Measurements from ENCODE around the gene ABCG1. TPM values are rescaled to one million over a fixed set of nuclear protein-coding genes. Genes with fewer than 3 reads are reported as not detected.

ABCG1 gene
- total RNA-seq, 4 donors from 2014 or later: 33.0 to 68.5 (median 40.8) TPM

DNA sequence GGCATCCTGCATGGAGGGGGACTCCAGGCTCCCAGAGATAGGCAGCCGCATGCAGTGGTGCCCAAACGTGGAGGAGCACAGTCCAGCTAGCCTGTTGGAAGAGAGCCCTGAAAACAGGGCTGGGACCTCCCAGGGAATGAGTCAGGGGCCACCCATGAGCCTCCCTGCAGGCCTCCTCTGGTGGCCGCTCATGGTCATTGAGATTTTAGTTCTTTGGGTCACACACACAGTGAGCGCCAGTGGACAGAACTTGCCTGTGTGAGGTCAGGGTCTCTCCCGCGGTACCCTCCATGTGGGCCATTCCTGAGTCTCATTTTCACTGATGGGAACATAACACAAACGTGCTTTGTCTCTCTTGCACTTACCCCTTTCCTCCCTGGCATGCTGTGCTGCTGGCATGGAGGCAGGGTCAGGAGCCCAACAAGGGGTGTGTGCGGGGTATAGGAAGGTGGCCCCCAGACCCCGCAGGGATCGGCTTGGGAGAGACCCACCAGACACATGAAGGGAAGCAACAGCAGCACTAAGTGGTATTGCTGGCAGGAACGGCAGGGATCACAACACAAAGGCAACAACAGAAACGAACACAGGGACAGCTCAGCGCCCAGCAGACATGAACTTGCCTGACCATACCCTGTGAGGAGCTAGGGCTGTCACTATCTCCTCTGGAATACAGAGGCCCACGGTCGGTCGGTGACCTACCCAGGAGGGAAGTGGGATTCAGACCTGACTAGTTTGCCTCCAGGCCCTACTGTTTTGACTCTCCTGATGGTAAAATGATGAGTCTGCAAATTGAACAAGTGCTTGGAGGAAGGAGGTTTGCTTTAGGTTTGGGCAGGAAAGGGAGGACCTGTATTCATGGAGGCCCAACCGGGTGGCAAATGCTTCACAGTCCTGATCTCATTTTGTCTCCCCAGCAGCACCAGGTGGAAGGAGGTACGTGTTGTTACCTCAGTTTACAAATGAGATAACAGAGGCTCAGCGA is 31.8 kb downstream of the ABCG1 start:
- Histone ChIP-seq H3K27ac (no peak overlapping the region), H3K9me3 (no peaks in the 10 kb centered on the region), H3K36me3 (no peaks in the 10 kb centered on the region), H3K4me3 (no peak overlapping the region), H3K4me1 (peaks cover 0 to 11% (median 4%) of the 10 kb centered on the region in 4 donors), H3K27me3 (no peaks in the 10 kb centered on the region)
- DNase-seq: no peak
- no peak for TF ChIP-seq POLR2A (IDR thresholded peaks at IDR 0.05)
- TF ChIP-seq, protein P1, sequence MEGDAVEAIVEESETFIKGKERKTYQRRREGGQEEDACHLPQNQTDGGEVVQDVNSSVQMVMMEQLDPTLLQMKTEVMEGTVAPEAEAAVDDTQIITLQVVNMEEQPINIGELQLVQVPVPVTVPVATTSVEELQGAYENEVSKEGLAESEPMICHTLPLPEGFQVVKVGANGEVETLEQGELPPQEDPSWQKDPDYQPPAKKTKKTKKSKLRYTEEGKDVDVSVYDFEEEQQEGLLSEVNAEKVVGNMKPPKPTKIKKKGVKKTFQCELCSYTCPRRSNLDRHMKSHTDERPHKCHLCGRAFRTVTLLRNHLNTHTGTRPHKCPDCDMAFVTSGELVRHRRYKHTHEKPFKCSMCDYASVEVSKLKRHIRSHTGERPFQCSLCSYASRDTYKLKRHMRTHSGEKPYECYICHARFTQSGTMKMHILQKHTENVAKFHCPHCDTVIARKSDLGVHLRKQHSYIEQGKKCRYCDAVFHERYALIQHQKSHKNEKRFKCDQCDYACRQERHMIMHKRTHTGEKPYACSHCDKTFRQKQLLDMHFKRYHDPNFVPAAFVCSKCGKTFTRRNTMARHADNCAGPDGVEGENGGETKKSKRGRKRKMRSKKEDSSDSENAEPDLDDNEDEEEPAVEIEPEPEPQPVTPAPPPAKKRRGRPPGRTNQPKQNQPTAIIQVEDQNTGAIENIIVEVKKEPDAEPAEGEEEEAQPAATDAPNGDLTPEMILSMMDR (IDR thresholded peaks at IDR 0.05): no peak

- Histone ChIP-seq H3K4me1 (peaks cover 0 to 11% (median 4%) of the 10 kb centered on the region in 4 donors), H3K4me3 (no peak overlapping the region), H3K27me3 (no peaks in the 10 kb centered on the region), H3K9me3 (no peaks in the 10 kb centered on the region), H3K36me3 (no peaks in the 10 kb centered on the region), H3K27ac (no peak overlapping the region)
- DNase-seq: no peak
- TF ChIP-seq POLR2A (IDR thresholded peaks at IDR 0.05): no peak
- TF ChIP-seq, protein P1 (IDR thresholded peaks at IDR 0.05): no peak
These were observed 32.8 kb downstream of the ABCG1 start for GRCh38 chr21:42251654-42252324.

GRCh38 chr21:42252325-42252654 is 33.4 kb downstream of the ABCG1 start:
- TF ChIP-seq POLR2A (IDR thresholded peaks at IDR 0.05): no peak
- TF ChIP-seq, protein P1 (IDR thresholded peaks at IDR 0.05): no peak
- Histone ChIP-seq H3K27ac (no peak overlapping the region), H3K4me1 (peaks cover 0 to 11% (median 4%) of the 10 kb centered on the region in 4 donors), H3K27me3 (no peaks in the 10 kb centered on the region), H3K36me3 (no peaks in the 10 kb centered on the region), H3K4me3 (no peak overlapping the region), H3K9me3 (no peaks in the 10 kb centered on the region)
- DNase-seq: no peak

DNA sequence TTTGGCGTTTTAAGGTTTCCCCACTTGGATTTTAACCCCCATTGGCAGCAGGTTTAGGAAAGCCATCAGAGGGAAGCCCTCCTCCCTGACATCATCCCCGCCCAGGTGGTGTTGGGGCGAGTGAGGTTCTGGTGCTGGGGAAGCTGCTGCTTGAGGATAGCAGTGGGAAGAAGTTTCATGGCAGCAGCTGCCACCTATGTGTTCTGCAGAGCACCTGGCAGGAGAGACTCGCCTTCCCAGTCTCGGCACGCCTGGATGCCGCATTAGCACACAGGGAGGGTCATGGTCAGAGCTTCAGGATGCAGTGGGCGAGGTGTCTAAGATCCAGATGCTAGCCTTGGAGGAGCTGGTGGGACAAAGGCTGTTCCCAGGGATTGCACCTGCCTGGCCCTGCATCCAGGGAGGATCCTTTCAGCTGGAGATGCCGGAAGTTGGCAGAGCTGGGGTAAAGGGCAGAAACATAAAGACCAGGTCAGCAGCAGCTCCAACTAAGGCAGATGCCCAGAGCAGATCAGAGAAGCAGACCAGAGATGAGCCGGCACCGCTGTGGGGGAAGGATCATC is 33.9 kb downstream of the ABCG1 start:
- TF ChIP-seq, protein P1 (IDR thresholded peaks at IDR 0.05): no peak
- no peak for TF ChIP-seq POLR2A (IDR thresholded peaks at IDR 0.05)
- DNase-seq: no peak

DNA sequence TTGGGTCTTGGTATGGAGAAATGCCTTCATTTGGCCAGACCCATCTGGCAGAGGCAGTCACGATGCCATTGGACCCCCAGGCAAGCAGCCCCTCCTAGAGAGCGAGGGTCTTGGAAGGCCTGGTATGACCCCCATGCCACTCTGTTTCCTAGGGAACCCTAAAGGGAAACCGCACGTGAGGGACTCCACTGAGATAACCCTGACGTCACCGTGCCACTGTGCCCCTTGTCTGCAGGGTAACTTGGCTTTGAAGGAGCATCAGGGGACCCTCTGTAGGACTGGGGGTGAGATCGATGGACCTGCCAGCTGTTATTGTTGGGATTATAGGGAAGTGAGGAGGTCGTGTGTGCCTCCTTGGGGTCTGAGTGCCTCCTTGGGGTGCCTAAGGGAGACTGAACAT is 34.5 kb downstream of the ABCG1 start:
- H3K27me3 ChIP-seq: no peaks in the 10 kb centered on the region
- H3K4me1 ChIP-seq: peaks cover 0 to 15% (median 4%) of the 10 kb centered on the region in 4 donors
- TF ChIP-seq, protein P1 (IDR thresholded peaks at IDR 0.05): no peak
- TF ChIP-seq POLR2A (IDR thresholded peaks at IDR 0.05): no peak
- no peaks in the 10 kb centered on the region for H3K36me3 ChIP-seq
- no peak for DNase-seq
- no peak overlapping the region for H3K27ac ChIP-seq
- H3K4me3 ChIP-seq: no peak overlapping the region
- no peaks in the 10 kb centered on the region for H3K9me3 ChIP-seq

More for the DNA sequence above, 33.9 kb downstream of the ABCG1 start:
- Histone ChIP-seq H3K27me3 (no peaks in the 10 kb centered on the region), H3K36me3 (no peaks in the 10 kb centered on the region), H3K4me3 (no peak overlapping the region), H3K27ac (no peak overlapping the region), H3K4me1 (peaks cover 0 to 11% (median 4%) of the 10 kb centered on the region in 4 donors), H3K9me3 (no peaks in the 10 kb centered on the region)

All from Peyer's patch (tissue), 4 donors.